ENCODE measurements around the gene GPAT2. TPM values are rescaled to one million over a fixed set of nuclear protein-coding genes. Genes with fewer than 3 reads are reported as not detected.
"Not testable (repeated sequence)": the region's sequence is repeated elsewhere in the genome, so short reads cannot be mapped to it uniquely, and the experiment has no call there.

GPAT2 gene, protein sequence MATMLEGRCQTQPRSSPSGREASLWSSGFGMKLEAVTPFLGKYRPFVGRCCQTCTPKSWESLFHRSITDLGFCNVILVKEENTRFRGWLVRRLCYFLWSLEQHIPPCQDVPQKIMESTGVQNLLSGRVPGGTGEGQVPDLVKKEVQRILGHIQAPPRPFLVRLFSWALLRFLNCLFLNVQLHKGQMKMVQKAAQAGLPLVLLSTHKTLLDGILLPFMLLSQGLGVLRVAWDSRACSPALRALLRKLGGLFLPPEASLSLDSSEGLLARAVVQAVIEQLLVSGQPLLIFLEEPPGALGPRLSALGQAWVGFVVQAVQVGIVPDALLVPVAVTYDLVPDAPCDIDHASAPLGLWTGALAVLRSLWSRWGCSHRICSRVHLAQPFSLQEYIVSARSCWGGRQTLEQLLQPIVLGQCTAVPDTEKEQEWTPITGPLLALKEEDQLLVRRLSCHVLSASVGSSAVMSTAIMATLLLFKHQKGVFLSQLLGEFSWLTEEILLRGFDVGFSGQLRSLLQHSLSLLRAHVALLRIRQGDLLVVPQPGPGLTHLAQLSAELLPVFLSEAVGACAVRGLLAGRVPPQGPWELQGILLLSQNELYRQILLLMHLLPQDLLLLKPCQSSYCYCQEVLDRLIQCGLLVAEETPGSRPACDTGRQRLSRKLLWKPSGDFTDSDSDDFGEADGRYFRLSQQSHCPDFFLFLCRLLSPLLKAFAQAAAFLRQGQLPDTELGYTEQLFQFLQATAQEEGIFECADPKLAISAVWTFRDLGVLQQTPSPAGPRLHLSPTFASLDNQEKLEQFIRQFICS
- 0.14 and 0.44 TPM in 2 replicates for total RNA-seq (2014; rRNA removed; shearing (Covaris generic))

- DNase-seq; H3K27me3 ChIP-seq (ENCODE audit: control insufficient read depth, insufficient read depth, low read length); H3K36me3 ChIP-seq (replicated peaks; ENCODE audit: control insufficient read depth, insufficient read depth, low read length); H3K4me3 ChIP-seq (ENCODE audit: insufficient read depth, low read depth, low read length): not testable (repeated sequence)
Measured at GRCh38 chr2:96034792-96035191, at the start of gene GPAT2. TSS of gene GPAT2 (minus strand) at chr2:96034916. CDS start at chr2:96032359, 2,557 bp downstream.

GRCh38 chr2:96083989-96084857 lies 49.5 kb upstream of the GPAT2 start:
- Histone ChIP-seq H3K27me3 (ENCODE audit: control insufficient read depth, insufficient read depth, low read length) (no peaks in the 10 kb centered on the region), H3K4me3 (ENCODE audit: insufficient read depth, low read depth, low read length) (no peak overlapping the region), H3K36me3 (replicated peaks; ENCODE audit: control insufficient read depth, insufficient read depth, low read length) (no peaks in the 10 kb centered on the region)
- DNase-seq = no peak

- no peak for DNase-seq
- Histone ChIP-seq H3K36me3 (replicated peaks; ENCODE audit: control insufficient read depth, insufficient read depth, low read length) (no peaks in the 10 kb centered on the region), H3K4me3 (ENCODE audit: insufficient read depth, low read depth, low read length) (no peak overlapping the region), H3K27me3 (ENCODE audit: control insufficient read depth, insufficient read depth, low read length) (no peaks in the 10 kb centered on the region)
Measured at GRCh38 chr2:96083064-96083939, 48.6 kb upstream of the GPAT2 start.

DNA sequence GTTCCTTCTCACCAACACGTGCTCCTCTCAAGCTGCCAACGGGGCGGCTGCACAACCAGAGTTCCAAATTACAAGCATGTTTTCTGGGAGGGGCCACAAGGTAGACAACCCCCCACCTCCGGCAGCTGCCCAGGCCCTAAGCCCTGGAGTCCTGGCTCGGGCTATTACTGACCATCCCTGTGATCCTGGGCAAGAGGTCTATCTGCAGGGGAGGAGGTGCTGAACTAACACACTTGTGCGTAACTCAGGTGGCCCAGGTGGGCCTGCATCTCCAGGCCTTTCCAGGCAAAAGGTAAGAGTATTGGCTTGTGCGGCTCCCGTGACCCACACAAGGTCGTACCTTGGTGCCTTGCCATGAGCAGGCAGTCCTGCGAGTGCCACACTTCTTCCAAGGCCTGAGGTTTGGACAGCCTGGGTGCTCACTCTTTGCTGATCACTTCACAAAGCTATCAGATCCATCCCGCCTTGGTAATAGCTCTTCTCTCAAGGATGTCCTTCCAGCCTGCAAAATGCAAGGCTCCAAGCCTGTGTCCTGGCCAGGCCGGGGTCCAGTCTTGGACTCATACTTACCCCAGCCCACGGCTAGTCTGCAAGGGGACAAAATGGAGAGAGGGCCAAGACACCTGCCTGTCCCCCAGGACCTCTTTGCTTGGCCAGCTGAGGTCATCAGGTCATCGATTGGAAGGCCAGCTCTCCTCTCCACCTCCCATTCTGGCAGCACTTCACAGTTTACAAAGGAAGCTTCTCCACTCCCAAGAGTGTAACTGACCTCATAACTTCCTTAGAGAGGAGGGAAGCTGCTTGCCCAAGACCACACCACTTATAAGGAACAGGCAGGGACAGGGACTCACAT lies 47.7 kb upstream of the GPAT2 start:
- Histone ChIP-seq H3K36me3 (replicated peaks; ENCODE audit: control insufficient read depth, insufficient read depth, low read length) (no peaks in the 10 kb centered on the region), H3K4me3 (ENCODE audit: insufficient read depth, low read depth, low read length) (no peak overlapping the region), H3K27me3 (ENCODE audit: control insufficient read depth, insufficient read depth, low read length) (no peaks in the 10 kb centered on the region)
- no peak for DNase-seq

GRCh38 chr2:96081042-96081441 lies 46.3 kb upstream of the GPAT2 start:
- Histone ChIP-seq H3K27me3 (ENCODE audit: control insufficient read depth, insufficient read depth, low read length) (no peaks in the 10 kb centered on the region), H3K4me3 (ENCODE audit: insufficient read depth, low read depth, low read length) (no peak overlapping the region), H3K36me3 (replicated peaks; ENCODE audit: control insufficient read depth, insufficient read depth, low read length) (no peaks in the 10 kb centered on the region)
- no peak for DNase-seq

DNA sequence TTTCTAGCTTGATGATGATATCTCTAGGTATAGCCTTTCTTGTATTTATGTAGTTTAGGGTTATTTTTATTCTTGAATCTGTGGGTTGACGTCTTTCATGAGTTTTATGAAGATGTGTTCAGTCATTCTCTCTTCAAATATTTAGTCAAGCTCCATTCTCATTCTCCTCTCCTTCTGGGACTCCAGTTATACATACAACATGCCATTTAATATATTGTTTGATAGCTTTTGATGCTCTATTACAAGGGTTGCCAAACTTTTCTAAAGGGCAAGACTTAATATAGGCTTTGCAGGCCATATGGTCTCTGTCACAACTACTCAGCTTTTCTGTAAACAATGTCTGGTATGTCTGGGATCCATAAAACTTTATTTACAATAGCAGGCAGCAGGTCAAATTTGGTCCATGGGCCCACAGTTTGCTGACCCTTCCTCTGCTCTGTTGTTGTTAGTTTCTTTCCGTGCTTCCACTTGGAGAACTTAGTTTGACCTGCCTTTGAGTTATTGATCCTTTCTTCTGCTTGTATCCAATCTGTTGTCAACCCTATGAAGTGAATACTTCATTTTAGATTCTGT lies 40.6 kb upstream of the GPAT2 start:
- no peaks in the 10 kb centered on the region for H3K27me3 ChIP-seq (ENCODE audit: control insufficient read depth, insufficient read depth, low read length)
- no peaks in the 10 kb centered on the region for H3K36me3 ChIP-seq (replicated peaks; ENCODE audit: control insufficient read depth, insufficient read depth, low read length)
- no peak overlapping the region for H3K4me3 ChIP-seq (ENCODE audit: insufficient read depth, low read depth, low read length)
- DNase-seq = no peak

DNA sequence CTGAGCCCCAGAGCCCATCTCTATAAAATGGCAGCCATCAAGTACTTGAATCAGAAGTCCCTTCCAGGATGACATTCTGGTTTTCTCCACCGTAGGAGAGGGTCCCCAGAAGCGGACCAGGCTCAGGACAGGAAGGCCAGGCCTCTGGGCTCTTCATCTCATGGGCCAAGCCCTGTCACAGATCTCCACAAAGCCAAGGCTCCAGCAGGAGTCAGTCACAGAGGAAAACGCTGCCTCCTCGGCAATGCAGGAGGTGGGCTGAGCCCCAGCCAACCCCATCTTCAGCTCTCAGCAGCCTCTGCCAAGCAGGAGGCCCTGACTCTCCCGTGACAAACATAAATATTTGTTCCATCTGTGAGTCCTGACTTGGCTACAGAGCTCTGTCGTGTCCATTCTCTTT lies 39.4 kb upstream of the GPAT2 start:
- no peaks in the 10 kb centered on the region for H3K27me3 ChIP-seq (ENCODE audit: control insufficient read depth, insufficient read depth, low read length)
- H3K36me3 ChIP-seq (replicated peaks; ENCODE audit: control insufficient read depth, insufficient read depth, low read length) = no peaks in the 10 kb centered on the region
- DNase-seq = no peak
- H3K4me3 ChIP-seq (ENCODE audit: insufficient read depth, low read depth, low read length) = no peak overlapping the region

- no peaks in the 10 kb centered on the region for H3K27me3 ChIP-seq (ENCODE audit: control insufficient read depth, insufficient read depth, low read length)
- no peaks in the 10 kb centered on the region for H3K36me3 ChIP-seq (replicated peaks; ENCODE audit: control insufficient read depth, insufficient read depth, low read length)
- no peak overlapping the region for H3K4me3 ChIP-seq (ENCODE audit: insufficient read depth, low read depth, low read length)
- DNase-seq = no peak
Measured at GRCh38 chr2:96073170-96073775, 38.6 kb upstream of the GPAT2 start.

- Histone ChIP-seq H3K4me3 (ENCODE audit: insufficient read depth, low read depth, low read length) (no peak overlapping the region), H3K27me3 (ENCODE audit: control insufficient read depth, insufficient read depth, low read length) (no peaks in the 10 kb centered on the region), H3K36me3 (replicated peaks; ENCODE audit: control insufficient read depth, insufficient read depth, low read length) (no peaks in the 10 kb centered on the region)
- DNase-seq = no peak
Measured at GRCh38 chr2:96072746-96073145, 38.0 kb upstream of the GPAT2 start.

DNA sequence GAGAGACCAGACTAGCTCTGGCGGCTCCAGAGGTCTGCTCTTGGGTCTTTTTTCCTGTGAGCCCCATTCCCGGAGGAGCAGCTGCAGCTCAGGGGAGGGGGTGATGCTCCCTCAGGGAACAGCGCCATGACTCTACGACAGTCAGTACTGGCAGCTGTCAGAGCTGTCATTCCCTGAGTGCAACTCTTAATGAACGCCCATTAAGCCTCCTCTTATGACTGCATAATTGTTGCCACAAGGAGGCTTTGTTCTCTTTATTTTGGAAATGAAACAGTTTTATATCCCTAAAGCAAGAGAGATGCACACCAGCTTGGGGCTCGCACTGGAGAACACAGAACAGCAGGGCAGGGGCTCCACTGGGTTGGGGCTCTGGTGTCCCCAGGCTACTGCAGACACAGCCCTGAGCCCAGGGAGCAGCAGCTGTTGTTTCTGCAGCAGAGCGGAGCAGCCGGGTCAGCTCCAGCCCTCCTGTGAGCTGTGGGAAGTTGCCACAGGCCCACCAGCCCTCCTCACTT lies 37.3 kb upstream of the GPAT2 start:
- H3K4me3 ChIP-seq (ENCODE audit: insufficient read depth, low read depth, low read length); DNase-seq; H3K27me3 ChIP-seq (ENCODE audit: control insufficient read depth, insufficient read depth, low read length); H3K36me3 ChIP-seq (replicated peaks; ENCODE audit: control insufficient read depth, insufficient read depth, low read length): not testable (repeated sequence)

DNA sequence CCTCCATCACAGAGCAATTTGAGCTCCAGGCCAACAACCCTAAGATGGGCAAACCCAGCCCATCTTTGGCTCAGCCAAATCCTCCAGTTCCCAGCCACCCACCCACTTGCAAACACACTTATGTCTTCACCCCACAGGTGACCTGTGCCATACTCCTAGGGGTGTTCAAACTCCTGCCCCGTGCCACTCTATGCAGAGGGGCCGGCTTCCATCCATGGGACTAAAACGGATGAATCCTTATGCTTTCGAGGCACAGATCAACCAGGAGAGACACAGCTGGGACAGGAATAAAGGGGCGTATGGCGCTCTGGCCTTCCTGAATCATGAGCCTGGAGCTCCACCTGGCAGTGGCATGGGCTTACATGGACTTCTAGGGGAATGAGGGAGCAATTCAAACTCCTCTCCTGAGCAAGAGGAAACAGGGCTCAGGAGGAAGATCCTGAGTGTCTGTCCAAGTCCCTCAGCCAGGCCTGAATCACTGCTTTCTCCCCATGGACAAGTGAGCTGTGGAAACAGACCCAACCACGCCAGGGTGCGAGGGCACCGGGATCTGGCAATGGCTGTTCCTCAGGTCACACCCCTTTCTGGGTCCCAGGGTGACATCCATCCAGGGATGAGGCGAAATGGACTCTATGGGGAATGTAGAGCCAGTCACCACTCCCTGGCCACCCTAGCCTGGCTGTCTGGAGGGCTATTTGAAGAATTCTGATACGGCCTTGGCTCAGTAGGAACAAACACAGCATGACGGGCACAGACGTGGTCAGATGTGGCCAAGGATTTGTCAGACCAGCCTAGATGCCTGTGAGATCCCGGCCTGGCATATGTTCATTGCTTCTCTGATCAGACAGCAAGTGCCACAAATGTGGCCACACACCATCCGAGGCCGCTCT lies 36.6 kb upstream of the GPAT2 start:
- H3K4me3 ChIP-seq (ENCODE audit: insufficient read depth, low read depth, low read length); H3K27me3 ChIP-seq (ENCODE audit: control insufficient read depth, insufficient read depth, low read length); H3K36me3 ChIP-seq (replicated peaks; ENCODE audit: control insufficient read depth, insufficient read depth, low read length); DNase-seq: not testable (repeated sequence)

GRCh38 chr2:96070351-96070750 lies 35.6 kb upstream of the GPAT2 start:
- not testable (repeated sequence) for H3K36me3 ChIP-seq (replicated peaks; ENCODE audit: control insufficient read depth, insufficient read depth, low read length); H3K27me3 ChIP-seq (ENCODE audit: control insufficient read depth, insufficient read depth, low read length); DNase-seq; H3K4me3 ChIP-seq (ENCODE audit: insufficient read depth, low read depth, low read length)

Measured in H7 (cell line).